Neural progenitor cell (in vitro differentiated cells): Measurements from ENCODE around the gene IWS1. TPM values are rescaled to one million over a fixed set of nuclear protein-coding genes. Genes with fewer than 3 reads are reported as not detected.
"Not testable (repeated sequence)": the region's sequence is repeated elsewhere in the genome, so short reads cannot be mapped to it uniquely, and the experiment has no call there.

ENCODE experiments used
- DNase-seq: peaks from one replicate; pipeline ENCODE4 v3.0.0-alpha.2; 2016; ENCODE audit warnings: low spot score
- H2AFZ ChIP-seq: fragments of 200-600 bp; sonication (generic); replicated peaks from 2 replicates; pipeline ENCODE4 v1.6.1; 2016; ENCODE audit warnings: antibody characterized with exemption
- H3F3A ChIP-seq: fragments of 200-600 bp; sonication (generic); 2 replicates; pipeline ENCODE4 v1.6.1; 2016; ENCODE audit warnings: antibody characterized with exemption, low read depth
- H3K27ac ChIP-seq: fragments of 200-600 bp; sonication (generic); 2 replicates; pipeline ENCODE4 v1.5.1; 2016; ENCODE audit warnings: mild to moderate bottlenecking
- H3K27me3 ChIP-seq: fragments of 200-600 bp; sonication (generic); 2 replicates; pipeline ENCODE4 v1.6.1; 2016; ENCODE audit warnings: mild to moderate bottlenecking, moderate library complexity
- H3K36me3 ChIP-seq: fragments of 200-600 bp; sonication (generic); 2 replicates; pipeline ENCODE4 v1.5.1; 2016
- H3K4me1 ChIP-seq: fragments of 200-600 bp; sonication (generic); 2 replicates; pipeline ENCODE4 v1.6.1; 2016; ENCODE audit warnings: mixed run types
- H3K4me2 ChIP-seq: fragments of 200-600 bp; sonication (generic); 2 replicates; pipeline ENCODE4 v1.6.1; 2016
- H3K4me3 ChIP-seq: fragments of 200-600 bp; sonication (generic); 2 replicates; pipeline ENCODE4 v1.5.1; 2016
- H3K79me2 ChIP-seq: fragments of 200-600 bp; sonication (generic); 2 replicates; pipeline ENCODE4 v1.6.1; 2016; ENCODE audit warnings: low read depth
- H3K9ac ChIP-seq: fragments of 200-600 bp; sonication (generic); 2 replicates; pipeline ENCODE4 v1.6.1; 2016
- H3K9me3 ChIP-seq: fragments of 200-600 bp; sonication (generic); 2 replicates; pipeline ENCODE4 v1.5.1; 2016; ENCODE audit warnings: low read depth
- H4K20me1 ChIP-seq: fragments of 200-600 bp; sonication (generic); 2 replicates; pipeline ENCODE4 v1.6.1; 2016; ENCODE audit warnings: low read depth
- H3K27ac Mint-ChIP-seq: 3 replicates; pipeline ENCODE4 v1.8.0; 2021; ENCODE audit warnings: mixed read lengths
- H3K27me3 Mint-ChIP-seq: 2 replicates; pipeline ENCODE4 v1.8.0; 2022; ENCODE audit warnings: low read depth, mild to moderate bottlenecking, inconsistent platforms, moderate library complexity, mixed read lengths; ENCODE audit not compliant: insufficient read depth
- H3K36me3 Mint-ChIP-seq: 3 replicates; pipeline ENCODE4 v1.8.0; 2021; ENCODE audit warnings: mixed read lengths
- H3K4me1 Mint-ChIP-seq: 3 replicates; pipeline ENCODE4 v1.8.0; 2021; ENCODE audit warnings: mixed read lengths
- H3K4me3 Mint-ChIP-seq: 3 replicates; pipeline ENCODE4 v1.8.0; 2021; ENCODE audit warnings: mild to moderate bottlenecking, moderate library complexity, mixed read lengths
- H3K9me3 Mint-ChIP-seq: 3 replicates; pipeline ENCODE4 v1.8.0; 2020; ENCODE audit warnings: mixed read lengths
- EZH2 ChIP-seq: fragments of 200-600 bp; sonication (generic); IDR thresholded peaks from 2 replicates; pipeline ENCODE4 v1.6.1; 2017; ENCODE audit warnings: antibody characterized with exemption, mild to moderate bottlenecking, moderate library complexity
- EZH2phosphoT487 ChIP-seq: fragments of 200-600 bp; sonication (generic); IDR thresholded peaks from 2 replicates; pipeline ENCODE4 v1.6.1; 2017; ENCODE audit warnings: antibody characterized with exemption
- total RNA-seq: library from RNA; depleted of rRNA; stranded (reverse); fragments of >200 nt; gene quantifications from 2 replicates; pipeline ENCODE4 v1.2.3, GENCODE V29; 2015; ENCODE audit warnings: low replicate concordance
- TF ChIP-seq, protein P1 (sequence below): fragments of 200-600 bp; sonication (generic); IDR thresholded peaks from 2 replicates; pipeline ENCODE4 v1.5.1; 2017; ENCODE audit warnings: antibody characterized with exemption, mild to moderate bottlenecking

IWS1 gene
- total RNA-seq, 1 donor from 2014 or later = 115 TPM

DNA sequence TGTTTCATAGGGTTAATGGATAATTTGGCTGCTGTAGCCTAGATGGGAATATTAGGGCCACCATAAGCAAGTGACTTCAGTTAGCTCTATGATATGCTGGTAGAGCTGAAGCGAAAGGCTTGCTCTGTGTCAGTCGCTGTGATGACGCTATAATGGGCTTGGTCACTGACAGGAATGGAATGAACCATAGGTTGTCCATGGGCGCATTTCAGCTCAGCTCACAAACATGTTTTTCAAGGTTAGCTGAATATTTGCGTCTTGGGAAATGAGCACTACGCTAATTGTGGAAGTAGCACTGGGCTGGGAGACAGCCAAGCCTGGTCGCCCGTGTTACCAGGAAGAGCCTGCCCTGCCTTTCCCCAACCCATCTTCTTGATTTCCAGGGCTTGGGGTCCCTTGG, 6.0 kb upstream of the IWS1 start:
- TF ChIP-seq, protein P1, sequence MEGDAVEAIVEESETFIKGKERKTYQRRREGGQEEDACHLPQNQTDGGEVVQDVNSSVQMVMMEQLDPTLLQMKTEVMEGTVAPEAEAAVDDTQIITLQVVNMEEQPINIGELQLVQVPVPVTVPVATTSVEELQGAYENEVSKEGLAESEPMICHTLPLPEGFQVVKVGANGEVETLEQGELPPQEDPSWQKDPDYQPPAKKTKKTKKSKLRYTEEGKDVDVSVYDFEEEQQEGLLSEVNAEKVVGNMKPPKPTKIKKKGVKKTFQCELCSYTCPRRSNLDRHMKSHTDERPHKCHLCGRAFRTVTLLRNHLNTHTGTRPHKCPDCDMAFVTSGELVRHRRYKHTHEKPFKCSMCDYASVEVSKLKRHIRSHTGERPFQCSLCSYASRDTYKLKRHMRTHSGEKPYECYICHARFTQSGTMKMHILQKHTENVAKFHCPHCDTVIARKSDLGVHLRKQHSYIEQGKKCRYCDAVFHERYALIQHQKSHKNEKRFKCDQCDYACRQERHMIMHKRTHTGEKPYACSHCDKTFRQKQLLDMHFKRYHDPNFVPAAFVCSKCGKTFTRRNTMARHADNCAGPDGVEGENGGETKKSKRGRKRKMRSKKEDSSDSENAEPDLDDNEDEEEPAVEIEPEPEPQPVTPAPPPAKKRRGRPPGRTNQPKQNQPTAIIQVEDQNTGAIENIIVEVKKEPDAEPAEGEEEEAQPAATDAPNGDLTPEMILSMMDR = no peak
- TF ChIP-seq EZH2phosphoT487 (no peak), EZH2 (no peak)
- Mint-ChIP-seq H3K27ac (no peak overlapping the region), H3K9me3 (peaks cover 2% of the 10 kb centered on the region), H3K4me1 (peaks cover 12% of the 10 kb centered on the region), H3K36me3 (no peaks in the 10 kb centered on the region), H3K27me3 (peaks cover 3% of the 10 kb centered on the region), H3K4me3 (no peak overlapping the region)
- peaks cover 16% of the 10 kb centered on the region for H3F3A ChIP-seq
- no peak overlapping the region for H3K4me3 ChIP-seq
- peaks cover 16% of the 10 kb centered on the region for H3K4me1 ChIP-seq
- H3K9me3 ChIP-seq = no peaks in the 10 kb centered on the region
- no peaks in the 10 kb centered on the region for H4K20me1 ChIP-seq
- H3K27ac ChIP-seq = no peak overlapping the region
- H3K36me3 ChIP-seq = no peaks in the 10 kb centered on the region
- DNase-seq = no peak
- peaks cover 6% of the 10 kb centered on the region for H3K27me3 ChIP-seq
- H3K9ac ChIP-seq = no peak overlapping the region
- no peak overlapping the region for H2AFZ ChIP-seq
- H3K79me2 ChIP-seq = no peaks in the 10 kb centered on the region
- no peak overlapping the region for H3K4me2 ChIP-seq

DNA sequence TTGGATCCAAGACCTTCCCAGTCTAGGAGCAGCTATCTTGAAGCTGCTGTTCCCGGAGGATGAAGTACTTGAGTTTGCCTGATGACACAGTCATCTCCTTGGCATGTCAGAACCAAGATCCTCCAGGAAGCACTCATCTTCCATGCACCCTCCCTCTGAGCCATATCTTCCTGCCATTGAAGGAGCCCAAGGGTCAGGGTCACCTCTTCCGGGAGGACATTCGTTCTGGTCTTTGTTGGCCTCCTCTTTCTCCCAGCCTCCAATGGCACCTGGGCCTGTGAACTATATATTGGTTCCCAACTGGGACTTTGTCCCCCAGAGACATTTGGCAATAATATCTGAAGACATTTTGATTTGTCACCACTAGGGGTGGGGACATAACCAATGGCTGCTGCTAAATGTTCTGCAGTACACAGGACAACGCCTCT, 4.9 kb upstream of the IWS1 start:
- H3K27me3 Mint-ChIP-seq = peaks cover 3% of the 10 kb centered on the region
- Histone ChIP-seq H3F3A (peaks cover 24% of the 10 kb centered on the region), H4K20me1 (no peaks in the 10 kb centered on the region), H2AFZ (no peak overlapping the region), H3K4me3 (no peak overlapping the region), H3K36me3 (no peaks in the 10 kb centered on the region), H3K4me1 (peaks cover 18% of the 10 kb centered on the region), H3K9me3 (no peaks in the 10 kb centered on the region), H3K9ac (no peak overlapping the region), H3K27me3 (peaks cover 6% of the 10 kb centered on the region), H3K79me2 (no peaks in the 10 kb centered on the region), H3K27ac (no peak overlapping the region), H3K4me2 (no peak overlapping the region)
- no peak overlapping the region for H3K27ac Mint-ChIP-seq
- H3K9me3 Mint-ChIP-seq = peaks cover 2% of the 10 kb centered on the region
- peaks cover 17% of the 10 kb centered on the region for H3K4me1 Mint-ChIP-seq
- H3K36me3 Mint-ChIP-seq = no peaks in the 10 kb centered on the region
- no peak overlapping the region for H3K4me3 Mint-ChIP-seq
- no peak for DNase-seq
- TF ChIP-seq, protein P1 = no peak

DNA sequence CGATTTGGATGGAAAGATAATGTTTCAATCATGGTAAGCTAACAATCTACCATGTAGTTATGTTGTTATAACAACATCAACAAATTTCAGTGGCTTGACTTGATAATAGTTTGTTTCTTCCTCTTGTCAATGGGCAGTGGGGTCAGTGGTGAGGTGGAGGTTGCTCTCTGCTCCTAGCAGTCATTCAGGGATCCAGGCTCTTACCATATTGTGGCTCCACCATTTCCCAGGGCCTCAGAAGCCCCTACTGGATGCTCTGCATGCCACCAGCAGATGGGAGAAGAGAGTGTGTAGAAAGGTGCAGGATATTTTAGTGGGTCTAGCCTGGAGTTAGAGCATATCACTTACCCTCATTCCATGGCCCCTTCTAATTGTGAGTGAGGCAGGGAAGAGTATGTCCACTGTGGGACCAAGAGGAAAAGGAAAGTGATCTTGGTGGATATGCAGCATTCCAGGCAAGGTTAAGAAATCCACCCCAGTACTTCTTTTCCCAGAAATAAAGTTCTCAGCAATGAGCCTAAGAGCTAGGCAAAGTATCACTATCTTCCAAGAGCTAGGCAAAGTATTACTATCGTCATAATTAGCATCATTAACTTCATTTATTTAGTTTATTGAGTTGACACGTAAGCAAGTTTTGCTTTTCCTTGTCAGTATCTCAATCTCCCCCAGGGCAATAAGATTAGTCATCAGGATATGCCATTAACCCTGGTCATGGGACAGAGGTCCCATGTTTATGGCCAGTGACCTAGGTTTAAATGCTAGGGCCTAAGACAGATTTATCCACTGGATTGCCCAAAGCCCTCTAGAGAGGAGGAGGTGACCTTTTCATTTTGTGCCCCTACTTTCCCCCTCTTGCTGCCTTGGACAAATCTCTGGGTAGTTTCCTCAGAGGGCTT, 4.2 kb upstream of the IWS1 start:
- no peaks in the 10 kb centered on the region for H3K36me3 Mint-ChIP-seq
- H3K4me2 ChIP-seq = no peak overlapping the region
- no peak for TF ChIP-seq EZH2
- no peak for TF ChIP-seq EZH2phosphoT487
- TF ChIP-seq, protein P1 = no peak
- peaks cover 7% of the 10 kb centered on the region for H3K79me2 ChIP-seq
- no peak overlapping the region for H3K27ac ChIP-seq
- H3K9me3 Mint-ChIP-seq = peaks cover 2% of the 10 kb centered on the region
- no peaks in the 10 kb centered on the region for H3K9me3 ChIP-seq
- no peak overlapping the region for H3K4me3 ChIP-seq
- H3K27me3 ChIP-seq = peaks cover 6% of the 10 kb centered on the region
- H2AFZ ChIP-seq = no peak overlapping the region
- H3K4me1 ChIP-seq = peaks cover 18% of the 10 kb centered on the region
- no peaks in the 10 kb centered on the region for H4K20me1 ChIP-seq
- peaks cover 17% of the 10 kb centered on the region for H3K4me1 Mint-ChIP-seq
- no peak overlapping the region for H3K4me3 Mint-ChIP-seq
- no peak overlapping the region for H3K9ac ChIP-seq
- DNase-seq = no peak
- no peak overlapping the region for H3K27ac Mint-ChIP-seq
- H3F3A ChIP-seq = peaks cover 24% of the 10 kb centered on the region
- peaks cover 3% of the 10 kb centered on the region for H3K27me3 Mint-ChIP-seq
- no peaks in the 10 kb centered on the region for H3K36me3 ChIP-seq

DNA sequence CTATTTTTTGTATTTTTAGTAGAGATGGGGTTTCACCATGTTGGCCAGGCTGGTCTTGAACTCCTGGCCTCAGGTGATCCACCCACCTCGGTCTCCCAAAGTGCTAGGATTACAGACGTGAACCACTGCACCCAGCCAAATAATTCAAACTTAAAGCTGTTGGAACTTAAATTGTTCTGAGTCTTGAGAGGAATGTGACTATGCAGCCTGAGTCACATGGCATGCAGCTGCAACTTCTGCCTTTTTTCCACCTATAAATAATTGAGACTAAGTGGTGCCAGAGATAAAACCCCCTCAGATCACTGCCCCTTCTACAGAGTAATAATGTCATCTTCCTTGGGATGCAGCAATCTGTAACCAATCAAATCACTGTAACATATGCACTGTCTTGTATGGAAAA, 3.1 kb upstream of the IWS1 start:
- not testable (repeated sequence) for H3K27me3 Mint-ChIP-seq, H3K9me3 Mint-ChIP-seq, H3K4me3 Mint-ChIP-seq, H3K4me3 ChIP-seq, H3K36me3 Mint-ChIP-seq, H3K27ac Mint-ChIP-seq, H4K20me1 ChIP-seq, H3K36me3 ChIP-seq, H3K27ac ChIP-seq, H3K9ac ChIP-seq, H3K4me2 ChIP-seq, H3K9me3 ChIP-seq, H3K27me3 ChIP-seq, DNase-seq, H2AFZ ChIP-seq
- peaks cover 17% of the 10 kb centered on the region for H3K79me2 ChIP-seq
- peaks cover 24% of the 10 kb centered on the region for H3F3A ChIP-seq
- peaks cover 17% of the 10 kb centered on the region for H3K4me1 Mint-ChIP-seq
- H3K4me1 ChIP-seq = peaks cover 18% of the 10 kb centered on the region
